LNCaP clone FGC (cell line): ENCODE data around the gene PRIM1.

Source experiments
- DNase-seq: peaks from one replicate; pipeline ENCODE4 v3.0.0-alpha.2; 2011; ENCODE audit warnings: low read depth
- H3K4me3 ChIP-seq: 2 replicates; pipeline ENCODE4 v1.5.1; 2011; ENCODE audit warnings: mild to moderate bottlenecking, low read depth, low read length, control low read depth
- TF ChIP-seq, protein P1 (sequence below): IDR thresholded peaks from 2 replicates; pipeline ENCODE4 v1.5.1; 2012; ENCODE audit warnings: mild to moderate bottlenecking; ENCODE audit not compliant: control insufficient read depth, insufficient read depth; ENCODE audit errors: extremely low read depth

The PRIM1 gene

DNA sequence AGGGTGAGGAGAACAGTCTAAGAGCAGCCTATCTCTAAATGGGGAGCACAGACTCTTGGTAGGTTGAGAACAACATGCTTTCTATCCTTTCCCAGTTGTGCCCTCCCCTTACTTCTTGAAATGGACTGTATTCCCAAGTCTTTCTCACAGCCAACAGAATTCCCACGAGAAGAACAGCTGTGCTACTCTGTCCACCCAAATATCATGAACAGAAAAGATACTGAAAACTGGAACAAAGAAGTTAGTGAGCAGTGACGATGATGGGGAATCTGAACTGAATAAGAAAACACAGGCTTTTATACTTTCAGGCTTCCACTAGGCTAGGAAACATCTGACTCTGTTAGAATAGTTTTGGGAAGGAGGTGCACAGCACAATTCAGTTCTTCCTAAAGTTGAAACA lies 30.4 kb downstream of the PRIM1 start:
- TF ChIP-seq, protein P1, sequence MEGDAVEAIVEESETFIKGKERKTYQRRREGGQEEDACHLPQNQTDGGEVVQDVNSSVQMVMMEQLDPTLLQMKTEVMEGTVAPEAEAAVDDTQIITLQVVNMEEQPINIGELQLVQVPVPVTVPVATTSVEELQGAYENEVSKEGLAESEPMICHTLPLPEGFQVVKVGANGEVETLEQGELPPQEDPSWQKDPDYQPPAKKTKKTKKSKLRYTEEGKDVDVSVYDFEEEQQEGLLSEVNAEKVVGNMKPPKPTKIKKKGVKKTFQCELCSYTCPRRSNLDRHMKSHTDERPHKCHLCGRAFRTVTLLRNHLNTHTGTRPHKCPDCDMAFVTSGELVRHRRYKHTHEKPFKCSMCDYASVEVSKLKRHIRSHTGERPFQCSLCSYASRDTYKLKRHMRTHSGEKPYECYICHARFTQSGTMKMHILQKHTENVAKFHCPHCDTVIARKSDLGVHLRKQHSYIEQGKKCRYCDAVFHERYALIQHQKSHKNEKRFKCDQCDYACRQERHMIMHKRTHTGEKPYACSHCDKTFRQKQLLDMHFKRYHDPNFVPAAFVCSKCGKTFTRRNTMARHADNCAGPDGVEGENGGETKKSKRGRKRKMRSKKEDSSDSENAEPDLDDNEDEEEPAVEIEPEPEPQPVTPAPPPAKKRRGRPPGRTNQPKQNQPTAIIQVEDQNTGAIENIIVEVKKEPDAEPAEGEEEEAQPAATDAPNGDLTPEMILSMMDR: no peak
- no peak for DNase-seq
- peak overlapping the region; percentile 71 for H3K4me3 ChIP-seq

DNA sequence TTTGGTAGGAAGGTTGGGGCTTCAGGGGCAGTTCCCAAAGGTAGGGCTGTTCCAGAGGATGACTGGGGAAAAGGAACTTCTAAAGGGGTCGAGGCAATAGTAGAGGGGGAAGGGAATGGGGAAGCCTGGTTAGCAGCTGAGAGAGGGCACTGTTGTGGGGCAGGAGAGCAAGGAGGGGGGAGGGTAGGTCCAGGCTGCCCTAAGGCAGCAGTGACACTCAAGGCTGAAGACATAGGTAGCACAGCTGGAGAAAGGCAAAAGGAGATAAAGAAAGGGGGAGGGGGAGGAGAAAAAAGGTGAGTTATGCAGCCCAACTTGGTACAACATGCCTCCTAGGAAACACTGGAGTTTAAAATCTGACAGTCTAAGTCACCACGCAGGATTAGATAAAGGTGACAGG lies 30.9 kb downstream of the PRIM1 start:
- TF ChIP-seq, protein P1: no peak
- H3K4me3 ChIP-seq: no peak overlapping the region
- DNase-seq: no peak

DNA sequence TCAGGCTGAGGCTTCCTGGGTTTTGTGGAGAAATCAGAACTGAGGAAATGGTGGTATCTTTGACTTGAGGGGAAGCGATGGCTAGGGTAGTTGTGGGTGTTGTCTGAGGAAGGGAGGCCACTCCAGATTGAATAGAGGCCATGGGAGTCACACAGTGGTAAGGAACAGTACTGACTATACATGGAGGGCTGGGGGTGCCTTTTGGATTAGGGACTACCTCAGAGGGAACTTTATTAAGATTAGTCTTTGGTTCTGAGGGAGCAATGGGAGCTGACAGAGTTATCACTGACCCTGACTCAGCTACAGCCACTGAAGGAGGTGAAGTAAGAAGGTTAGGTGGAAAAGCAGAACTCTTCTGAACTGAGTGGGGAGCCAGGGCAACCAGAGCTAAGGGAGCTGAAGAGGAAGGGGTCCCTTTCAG lies 31.4 kb downstream of the PRIM1 start:
- no peak for DNase-seq
- H3K4me3 ChIP-seq: no peak overlapping the region
- TF ChIP-seq, protein P1: no peak

DNA sequence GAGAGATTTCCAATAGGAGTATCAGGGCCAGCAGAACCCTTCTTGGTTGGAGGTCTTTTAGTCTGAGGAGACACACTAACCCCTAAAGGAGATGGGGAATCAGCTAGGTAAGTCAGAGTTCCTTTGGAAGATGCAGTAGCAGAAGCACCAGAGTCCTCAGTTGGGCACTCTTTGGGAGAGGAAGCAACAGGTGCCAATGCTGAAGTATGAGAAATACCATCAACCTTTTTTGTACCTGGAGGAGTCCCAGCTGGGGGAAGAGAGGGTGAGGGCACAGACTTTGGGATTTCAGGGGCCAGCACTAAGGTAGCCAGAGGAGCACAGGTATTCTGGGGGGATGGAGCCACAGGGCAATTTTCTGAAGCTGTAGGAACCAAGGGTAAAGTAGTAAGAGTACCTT lies 33.1 kb downstream of the PRIM1 start:
- H3K4me3 ChIP-seq: no peak overlapping the region
- TF ChIP-seq, protein P1: no peak
- DNase-seq: no peak

DNA sequence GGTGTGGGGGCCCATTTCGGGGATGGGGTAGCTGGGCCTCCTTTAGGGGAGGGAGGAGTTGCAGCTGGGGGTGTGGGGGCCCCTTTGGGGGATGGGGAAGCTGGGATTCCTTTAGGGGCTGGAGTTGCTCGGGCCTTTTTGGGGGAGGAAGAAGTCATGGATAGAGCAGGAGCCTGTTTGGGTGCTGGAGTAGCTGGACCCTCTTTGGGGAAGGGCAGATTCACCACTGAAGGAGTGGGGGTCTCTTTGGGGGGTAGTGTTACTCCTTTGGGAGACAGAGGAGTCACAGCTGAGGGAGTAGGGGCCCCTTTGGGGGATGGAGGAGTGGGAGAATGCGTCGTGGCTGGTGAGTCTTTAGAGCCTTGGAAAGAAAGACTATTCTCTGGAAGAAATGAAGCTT lies 33.5 kb downstream of the PRIM1 start:
- no peak overlapping the region for H3K4me3 ChIP-seq
- no peak for DNase-seq
- TF ChIP-seq, protein P1: no peak

DNA sequence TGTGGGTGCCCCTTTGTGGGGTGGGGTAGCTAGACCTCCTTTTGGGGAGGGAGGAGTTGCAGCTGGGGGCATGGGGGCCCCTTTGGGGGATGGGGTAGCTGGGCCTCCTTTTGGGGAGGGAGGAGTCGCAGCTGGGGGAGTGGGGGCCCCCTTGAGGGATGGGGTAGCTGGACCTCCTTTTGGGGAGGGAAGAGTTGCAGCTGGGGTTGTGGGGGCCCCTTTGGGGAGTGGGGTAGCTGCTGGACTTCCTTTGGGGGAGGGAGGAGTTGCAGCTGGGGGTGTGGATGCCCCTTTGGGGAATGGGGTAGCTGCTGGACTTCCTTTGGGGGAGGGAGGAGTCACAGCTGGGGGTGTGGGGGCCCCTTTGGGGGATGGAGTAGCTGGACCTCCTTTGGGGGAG lies 34.0 kb downstream of the PRIM1 start:
- DNase-seq: no peak
- TF ChIP-seq, protein P1: no peak
- no peak overlapping the region for H3K4me3 ChIP-seq
